GM19043 (cell line): ENCODE data around the gene SSRP1.
"Not testable (repeated sequence)": the region's sequence is repeated elsewhere in the genome, so short reads cannot be mapped to it uniquely, and the experiment has no call there.

ENCODE experiments used
- ATAC-seq: cut with Tn5 transposase; IDR thresholded peaks from one replicate; pipeline ENCODE4 v1.9.1; 2021; ENCODE audit warnings: low read depth; ENCODE audit not compliant: unreplicated experiment

SSRP1 gene, protein sequence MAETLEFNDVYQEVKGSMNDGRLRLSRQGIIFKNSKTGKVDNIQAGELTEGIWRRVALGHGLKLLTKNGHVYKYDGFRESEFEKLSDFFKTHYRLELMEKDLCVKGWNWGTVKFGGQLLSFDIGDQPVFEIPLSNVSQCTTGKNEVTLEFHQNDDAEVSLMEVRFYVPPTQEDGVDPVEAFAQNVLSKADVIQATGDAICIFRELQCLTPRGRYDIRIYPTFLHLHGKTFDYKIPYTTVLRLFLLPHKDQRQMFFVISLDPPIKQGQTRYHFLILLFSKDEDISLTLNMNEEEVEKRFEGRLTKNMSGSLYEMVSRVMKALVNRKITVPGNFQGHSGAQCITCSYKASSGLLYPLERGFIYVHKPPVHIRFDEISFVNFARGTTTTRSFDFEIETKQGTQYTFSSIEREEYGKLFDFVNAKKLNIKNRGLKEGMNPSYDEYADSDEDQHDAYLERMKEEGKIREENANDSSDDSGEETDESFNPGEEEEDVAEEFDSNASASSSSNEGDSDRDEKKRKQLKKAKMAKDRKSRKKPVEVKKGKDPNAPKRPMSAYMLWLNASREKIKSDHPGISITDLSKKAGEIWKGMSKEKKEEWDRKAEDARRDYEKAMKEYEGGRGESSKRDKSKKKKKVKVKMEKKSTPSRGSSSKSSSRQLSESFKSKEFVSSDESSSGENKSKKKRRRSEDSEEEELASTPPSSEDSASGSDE

DNA sequence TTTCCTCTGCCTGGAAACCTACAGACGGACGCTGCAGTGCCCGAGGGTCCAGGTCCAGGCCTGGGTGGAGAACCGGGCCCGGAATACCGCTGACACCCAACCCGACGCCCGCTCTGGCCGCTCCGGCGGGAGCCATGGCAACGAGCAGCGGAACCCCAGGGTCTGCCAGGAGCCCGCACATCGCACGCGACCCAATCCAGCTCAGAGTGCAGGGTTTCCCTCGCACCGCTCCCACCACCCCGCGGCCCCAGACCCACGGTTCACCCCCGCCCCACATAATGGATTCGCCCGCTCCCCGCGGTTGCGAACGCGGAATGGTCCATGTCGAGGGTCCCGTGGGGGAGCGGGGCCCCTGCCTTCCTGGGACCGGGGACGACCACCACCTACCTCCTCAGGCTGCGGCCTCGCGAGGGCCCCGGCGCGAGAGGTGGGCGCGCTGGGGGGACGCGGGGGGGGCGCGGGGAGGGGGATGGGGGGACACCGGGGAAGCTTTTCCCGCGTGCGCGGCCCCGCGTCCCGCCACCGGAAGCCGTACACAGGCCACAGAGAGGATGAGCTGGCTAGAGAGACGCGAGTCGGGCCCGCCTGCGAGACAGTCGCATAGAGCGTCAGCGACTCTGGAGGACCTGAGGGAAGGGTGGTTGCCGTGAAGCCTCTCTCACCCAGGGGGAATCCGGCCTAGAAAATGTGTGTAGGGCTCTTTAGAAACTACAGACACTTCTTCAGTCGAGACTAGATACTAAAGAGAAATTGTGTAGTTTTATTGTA, at the start of gene SSRP1:
Gene SSRP1, minus strand, starts transcription at position 550 of the 768 bp plus-strand sequence. CDS start 771 bp downstream, outside the sequence.
- peak; percentile 100 for ATAC-seq

DNA sequence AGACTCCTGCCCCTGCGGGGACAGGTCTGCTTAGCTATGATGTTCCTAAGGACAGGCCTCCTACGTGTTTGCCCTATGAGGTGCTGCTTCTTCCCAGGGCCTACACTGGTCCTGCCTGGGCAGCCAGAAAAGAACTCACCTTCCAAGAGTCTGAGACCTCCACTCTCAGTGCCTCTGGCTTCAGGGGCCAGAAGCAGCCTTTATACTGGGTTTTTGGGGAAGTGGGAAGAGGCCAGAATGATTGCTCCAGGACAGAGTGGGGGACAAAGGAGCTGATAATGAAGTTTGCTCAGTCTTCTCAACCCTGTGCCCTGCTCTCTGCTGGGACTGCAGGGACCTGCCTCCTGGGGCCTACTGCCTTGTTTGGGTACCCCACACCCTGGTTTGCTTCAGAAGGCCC, 45.3 kb upstream of the SSRP1 start, which contains the start of gene PRG3:
Gene PRG3, minus strand, starts transcription at position 176 of the 400 bp plus-strand sequence. CDS start 442 bp downstream, outside the sequence.
- ATAC-seq, result no peak

DNA sequence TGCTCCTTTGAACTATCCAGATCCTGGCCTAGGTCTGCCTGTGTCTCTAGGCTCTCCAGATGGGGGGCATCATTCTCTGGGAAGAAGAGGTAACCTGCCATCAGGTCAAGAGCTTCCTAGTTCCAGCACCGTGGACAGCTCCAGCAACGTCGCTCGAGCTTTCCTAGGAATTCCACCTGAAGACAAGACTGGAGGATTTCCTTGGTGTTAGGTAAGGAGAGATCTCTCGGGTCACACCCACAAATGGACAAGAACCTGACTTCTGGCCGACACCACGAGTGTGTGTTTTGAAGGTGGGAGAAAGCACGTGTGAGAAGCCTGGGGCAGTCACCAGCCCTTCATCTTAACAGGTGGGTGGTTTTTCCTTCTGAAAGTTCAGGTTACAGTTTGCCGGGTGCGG, 44.0 kb upstream of the SSRP1 start:
- ATAC-seq, result no peak

DNA sequence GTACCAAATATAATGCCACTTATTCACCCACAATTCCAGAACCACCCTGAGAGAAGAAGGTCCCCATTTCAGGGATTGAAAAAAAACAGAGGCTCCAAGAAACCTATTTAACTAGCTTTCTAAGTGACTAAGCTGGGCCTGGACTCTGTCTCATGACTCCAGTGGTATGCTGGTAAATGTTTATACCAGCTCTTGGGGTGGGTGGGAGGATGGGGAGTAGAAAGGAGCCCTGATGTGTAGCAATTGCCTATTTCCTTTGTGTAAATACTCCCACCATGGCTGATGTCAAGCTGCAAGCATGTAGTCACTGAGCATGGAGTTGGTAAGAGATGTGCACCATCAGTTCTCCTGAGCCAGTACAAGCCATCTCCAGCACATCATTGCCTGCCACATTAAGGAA, 42.5 kb upstream of the SSRP1 start:
- ATAC-seq, result no peak

DNA sequence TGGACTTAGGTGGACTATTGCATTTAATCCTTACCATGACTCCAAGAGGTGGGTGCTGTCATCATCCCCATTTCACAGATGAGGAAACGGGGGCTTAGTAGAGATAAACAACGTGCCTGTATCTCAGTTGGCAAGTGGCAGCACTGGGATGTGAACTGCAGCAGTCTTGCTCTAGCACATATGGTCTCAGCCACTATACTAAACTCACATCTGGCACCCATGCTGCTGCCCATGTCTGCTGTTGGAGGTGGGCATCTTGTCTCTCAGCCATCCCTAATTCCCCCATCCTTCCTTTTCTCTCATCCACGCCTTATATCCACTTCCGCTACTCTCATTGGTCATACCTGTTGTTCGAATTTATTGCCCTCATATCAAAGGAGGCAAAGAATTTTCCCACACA, 41.4 kb upstream of the SSRP1 start:
- no peak for ATAC-seq

DNA sequence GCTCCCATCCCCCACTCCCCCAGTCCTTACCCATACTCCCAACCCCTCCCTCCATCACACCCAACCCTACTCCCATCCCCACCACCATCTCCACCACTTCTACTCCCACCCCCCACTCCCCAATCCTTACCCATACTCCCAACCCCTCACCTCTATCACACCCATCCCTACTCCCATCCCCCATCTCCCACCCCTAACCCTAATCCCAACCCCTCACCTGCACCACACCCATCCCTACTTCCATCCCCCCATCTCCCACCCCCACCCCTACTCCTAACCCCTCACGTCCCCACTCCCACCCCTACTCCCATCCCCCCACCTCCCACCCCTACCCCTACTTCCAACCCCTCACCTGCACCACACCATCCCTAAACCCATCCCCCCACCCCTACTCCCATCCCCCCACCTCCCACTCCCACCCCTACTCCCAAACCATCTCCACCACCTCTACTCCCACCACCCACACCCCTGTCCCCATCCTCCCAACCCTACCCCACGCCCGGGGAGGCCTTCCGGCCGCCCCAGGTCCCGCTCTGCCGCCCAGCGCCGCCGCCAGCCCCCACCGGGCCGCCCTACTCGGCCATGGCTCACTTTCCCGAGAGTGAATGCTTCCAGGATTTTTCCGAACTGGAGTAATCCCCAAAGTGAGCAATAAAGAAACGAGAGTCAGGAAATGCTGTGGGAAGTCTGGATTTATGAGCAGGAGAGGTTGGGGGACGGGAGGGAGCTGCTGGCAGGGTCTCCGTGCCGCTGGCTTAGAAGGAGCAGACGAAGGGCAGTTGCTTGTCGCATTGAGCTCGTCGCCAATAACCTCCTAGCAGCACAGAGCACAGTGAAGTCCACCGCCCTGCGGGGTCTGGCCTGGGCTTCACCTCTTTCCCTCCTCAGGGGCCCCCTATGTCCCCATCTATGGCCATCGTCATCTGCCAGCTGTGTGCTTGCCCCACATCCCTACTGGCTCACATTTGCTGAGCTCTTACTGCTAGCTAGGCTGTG, 40.7 kb upstream of the SSRP1 start:
- ATAC-seq, result no peak

DNA sequence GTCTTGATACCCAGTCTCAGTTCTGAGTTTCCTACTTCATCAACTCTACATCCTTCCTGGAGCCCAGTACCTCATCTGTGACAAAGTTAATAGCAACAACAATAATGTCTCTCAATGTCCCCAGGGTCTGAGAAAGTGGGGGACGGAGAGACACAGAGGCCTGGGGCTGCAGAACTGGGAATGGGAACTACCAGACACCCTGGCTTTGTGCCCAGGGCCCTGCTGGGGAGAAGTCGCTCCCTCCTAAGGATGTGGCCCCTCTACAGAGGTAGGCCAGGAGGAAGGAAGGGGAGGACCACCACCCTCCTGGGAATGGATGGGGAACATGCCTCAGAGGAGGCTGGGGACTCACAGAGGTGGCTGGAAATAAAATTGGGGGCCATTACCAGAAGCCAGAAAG, 39.8 kb upstream of the SSRP1 start:
- ATAC-seq, result no peak

DNA sequence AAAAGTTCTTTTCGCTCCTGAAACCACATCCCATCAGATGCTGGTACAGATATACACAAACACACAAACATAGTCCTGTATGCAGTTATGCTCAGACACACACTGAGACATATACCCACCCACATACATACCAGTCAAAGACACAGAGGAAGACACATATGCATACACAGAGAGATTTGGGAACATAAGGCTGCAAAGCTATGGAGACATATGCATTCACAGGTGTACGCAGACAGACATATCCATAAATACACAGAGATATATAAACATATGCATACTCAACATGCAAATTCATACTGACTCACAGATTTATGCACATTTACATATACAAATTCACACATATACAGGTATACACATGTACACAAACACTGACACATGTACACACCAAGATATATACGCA, 39.3 kb upstream of the SSRP1 start:
- no peak for ATAC-seq

DNA sequence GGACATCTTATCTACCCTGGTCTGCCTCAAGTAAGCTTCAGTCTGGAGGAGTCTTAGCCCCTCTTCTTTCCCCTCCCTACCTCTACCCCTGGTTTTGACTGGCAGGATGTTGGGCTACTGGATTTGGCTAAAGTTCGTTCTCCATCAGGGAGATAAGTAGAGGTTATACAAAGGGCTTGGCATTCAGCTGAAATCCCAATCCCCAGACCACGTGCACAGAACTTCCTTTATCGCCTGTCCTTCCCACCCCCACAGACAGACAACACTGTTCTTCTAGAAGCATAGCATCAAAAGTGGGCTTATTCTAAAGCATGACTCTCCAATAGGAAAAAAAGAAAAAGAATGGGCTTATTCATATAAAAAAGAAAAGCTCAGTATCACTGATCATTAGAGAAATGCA, 37.5 kb upstream of the SSRP1 start:
- no peak for ATAC-seq

DNA sequence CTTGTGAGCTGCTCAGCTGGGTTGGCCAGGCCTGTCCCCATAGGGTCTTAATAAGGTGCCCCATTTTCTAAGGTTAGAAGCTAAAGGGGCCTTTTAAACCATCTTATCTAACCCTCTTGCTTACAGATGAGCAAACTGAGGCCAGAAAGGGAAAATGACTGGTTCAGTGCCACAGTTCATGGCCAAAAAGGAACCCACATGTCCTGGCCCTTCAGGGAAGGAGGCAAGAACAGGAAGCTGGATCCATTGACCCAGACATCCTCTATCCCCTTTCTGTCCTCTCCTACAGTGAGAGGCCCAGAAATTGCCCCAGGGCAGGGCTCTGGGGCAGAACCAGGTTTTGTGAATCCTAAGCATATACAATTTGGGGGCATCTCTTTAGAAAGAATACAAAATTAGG, 35.2 kb upstream of the SSRP1 start:
- no peak for ATAC-seq

DNA sequence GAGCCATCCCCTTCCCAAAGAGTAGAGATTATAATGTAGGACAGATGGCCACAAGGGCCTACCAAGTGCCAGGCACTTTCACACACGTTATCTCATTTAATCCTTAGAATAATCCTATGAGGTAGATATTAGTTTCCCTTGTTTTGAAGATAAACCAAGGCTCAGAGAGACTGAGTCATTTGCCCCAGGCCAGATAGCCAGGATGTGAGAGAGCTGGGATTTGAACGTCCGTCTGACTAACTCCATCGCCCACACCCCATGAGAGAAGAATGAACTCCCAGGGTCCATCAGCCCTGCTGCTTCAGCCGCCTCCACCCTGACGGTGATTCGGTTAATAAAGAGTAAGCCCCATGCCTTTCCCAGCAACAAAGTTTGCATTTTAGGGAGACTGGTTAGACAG, 34.6 kb upstream of the SSRP1 start:
- ATAC-seq, result no peak

DNA sequence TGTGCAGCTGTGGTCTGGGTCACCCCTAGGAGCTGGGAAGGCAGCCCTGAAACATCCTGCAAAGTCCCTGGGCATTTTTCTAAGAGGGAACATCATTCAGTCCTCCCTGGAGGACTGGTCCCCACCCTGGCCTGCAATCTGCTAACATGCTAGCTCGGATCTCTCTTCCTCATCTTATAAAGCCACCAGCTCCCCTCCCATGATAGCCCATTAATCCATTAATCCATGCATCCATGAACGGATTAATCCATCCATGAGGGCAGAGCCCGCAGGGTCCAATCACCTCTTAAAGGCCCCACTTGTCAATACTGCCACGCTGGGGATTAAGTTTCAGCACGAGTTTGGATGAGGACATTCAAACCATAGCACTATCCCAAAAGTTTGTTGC, 33.1 kb upstream of the SSRP1 start:
- ATAC-seq, result no peak

DNA sequence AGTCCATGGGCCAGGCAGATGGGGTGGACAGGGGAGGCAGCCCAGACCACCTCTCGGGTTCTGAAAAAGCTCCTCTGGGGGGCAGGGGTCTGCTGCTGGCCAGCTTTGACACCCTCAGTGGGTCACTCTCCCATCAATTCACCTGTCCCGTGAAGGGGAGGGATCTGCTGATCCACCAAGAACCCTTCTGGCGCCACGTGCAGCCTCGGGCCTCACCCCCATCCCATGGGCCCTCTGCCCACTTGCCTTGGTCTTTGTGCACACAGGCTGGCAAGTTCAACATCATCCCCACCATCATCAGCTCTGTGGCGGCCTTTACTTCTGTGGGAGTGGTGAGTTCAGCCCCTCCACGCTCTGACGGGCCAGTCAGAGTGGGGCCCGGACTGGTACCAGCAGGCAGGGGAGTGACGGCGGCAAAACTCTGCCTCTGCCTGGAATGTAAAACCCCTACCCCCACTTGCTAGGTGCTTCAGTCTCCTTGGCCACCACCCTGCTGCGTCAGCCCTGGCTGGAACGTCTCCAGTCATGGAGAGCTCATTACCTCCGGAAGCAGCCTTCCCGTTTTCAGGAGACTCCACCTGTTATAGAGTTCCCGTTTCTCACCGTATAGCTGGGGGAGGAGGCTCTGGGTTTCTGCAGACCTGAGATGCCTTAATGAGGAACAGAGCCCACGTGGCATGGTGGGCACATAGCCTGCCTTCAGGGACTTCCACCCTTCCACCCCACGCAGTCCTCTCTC, 32.6 kb upstream of the SSRP1 start:
- ATAC-seq, result no peak

DNA sequence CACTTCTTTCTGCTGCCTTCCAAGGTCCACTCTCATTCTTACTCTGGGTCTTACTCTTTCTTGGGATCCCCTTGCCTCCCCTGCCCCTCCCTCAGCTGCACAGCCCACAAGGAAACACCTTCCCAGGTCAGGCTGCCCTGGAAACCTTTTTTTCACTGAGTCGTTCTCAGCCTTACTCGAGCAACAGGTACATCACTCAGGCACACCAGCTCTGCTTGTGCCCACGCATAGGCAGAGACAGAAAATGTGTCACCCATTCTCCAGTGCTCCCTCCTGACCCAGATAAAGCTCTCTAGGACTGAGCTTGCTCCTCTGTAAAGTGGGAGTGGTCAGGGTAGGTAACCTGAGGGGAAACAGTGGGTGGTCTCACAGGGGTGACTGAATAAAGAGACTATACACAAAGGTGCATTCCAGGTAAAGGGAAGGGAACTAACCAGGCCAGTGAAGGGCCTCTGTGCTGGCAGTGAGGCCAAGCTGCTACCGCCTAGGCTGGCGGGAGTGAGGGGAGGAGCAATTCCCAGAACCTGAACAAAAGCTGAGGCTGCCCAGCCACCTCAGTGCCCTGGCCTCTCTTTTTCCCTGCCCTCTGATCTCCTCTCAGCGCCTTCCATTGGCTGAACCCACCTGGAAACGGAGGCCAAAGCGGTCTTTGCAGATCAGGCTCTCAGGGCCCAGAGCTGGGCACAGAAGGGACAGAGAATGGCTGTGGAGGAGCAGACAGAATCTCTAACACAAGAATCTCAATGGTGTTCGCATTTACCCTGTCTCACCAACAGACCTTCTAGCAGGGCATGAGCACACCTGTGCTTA, 29.4 kb upstream of the SSRP1 start:
- no peak for ATAC-seq

DNA sequence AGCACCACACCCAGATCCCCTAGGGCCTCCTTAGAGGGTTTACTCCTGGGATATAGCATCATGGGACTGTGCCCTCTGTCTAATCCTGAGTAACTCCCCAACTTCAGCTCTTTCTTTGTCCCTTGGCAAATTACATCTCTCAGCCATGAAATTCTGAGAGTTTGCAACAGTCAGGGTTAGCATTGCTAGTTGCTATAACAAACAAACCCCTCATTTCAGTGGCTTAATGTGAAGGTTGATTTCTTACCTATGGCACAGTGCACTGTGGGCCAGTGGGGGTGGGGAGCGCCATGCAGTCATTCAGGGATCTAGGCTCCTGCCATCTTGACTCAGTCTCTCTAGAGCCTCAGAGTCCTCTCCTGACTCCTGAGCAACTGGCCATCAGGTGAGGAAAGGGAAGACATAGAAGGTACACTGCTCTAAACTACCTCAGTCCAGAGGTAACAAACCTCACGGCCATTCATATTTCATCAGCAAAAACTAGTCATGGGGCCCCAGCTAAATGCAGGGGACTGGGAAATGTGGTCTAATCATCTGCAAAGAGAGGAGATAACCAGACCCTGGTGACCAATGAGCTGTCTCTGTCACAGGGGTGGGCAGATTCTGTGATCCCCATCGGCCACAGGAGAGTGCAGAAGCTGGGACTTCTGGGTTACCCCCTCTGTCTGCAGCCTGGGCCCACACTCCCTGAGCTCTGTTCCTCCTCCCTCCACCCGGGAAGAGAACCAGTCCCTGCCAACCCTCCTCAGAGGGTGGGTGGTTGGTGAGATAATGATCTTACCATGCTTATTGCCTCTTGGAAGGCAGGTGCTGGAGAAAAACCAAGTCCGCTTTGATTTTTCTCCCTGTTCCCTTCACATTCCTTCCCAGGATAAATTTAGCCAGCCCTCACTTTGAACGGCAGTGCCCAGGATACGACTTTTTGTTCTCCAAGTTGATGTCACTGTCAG, 27.7 kb upstream of the SSRP1 start:
- ATAC-seq, result no peak

DNA sequence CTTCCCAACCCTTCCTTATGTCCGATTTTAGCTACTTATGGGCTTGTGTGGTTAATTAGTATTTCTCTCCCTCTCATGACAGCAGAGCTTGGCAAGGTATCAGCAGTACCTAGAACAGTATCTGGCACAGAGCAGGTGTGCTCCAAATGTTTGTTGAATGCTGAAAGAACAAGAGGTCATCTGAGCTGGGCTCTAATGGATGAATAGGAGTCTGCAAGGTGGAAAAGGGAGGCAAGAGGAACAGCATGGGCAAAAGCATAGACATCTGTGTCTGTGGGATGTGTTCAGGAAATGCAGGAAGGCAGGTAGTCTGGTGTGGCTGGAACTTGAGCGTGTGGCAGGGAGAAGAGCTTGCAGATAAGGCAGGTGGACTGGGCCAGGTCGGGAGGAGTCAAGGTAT, 26.2 kb upstream of the SSRP1 start:
- no peak for ATAC-seq

DNA sequence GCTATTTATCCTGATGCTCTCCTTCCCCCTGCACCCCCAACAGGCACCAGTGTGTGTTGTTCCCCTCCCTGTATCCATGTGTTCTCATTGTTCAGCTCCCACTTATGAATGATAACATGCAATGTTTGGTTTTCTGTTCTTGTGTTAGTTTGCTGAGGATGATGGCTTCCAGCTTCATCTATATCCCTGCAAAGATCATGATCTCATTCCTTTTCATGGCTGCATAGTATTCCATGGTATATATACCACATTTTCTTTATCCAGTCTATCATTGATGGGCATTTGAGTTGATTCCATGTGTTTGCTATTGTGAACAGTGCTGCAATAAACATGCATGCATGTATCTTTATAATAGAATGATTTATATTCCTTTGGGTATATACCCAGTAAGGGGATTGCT, 25.7 kb upstream of the SSRP1 start:
- ATAC-seq, result not testable (repeated sequence)
